GM19023 (cell line): ENCODE results near the gene DYNC1H1.

Experiments
- ATAC-seq: cut with Tn5 transposase; IDR thresholded peaks from one replicate; pipeline ENCODE4 v1.9.1; 2021; ENCODE audit warnings: mild to moderate bottlenecking, moderate library complexity; ENCODE audit not compliant: unreplicated experiment

DYNC1H1 gene

DNA sequence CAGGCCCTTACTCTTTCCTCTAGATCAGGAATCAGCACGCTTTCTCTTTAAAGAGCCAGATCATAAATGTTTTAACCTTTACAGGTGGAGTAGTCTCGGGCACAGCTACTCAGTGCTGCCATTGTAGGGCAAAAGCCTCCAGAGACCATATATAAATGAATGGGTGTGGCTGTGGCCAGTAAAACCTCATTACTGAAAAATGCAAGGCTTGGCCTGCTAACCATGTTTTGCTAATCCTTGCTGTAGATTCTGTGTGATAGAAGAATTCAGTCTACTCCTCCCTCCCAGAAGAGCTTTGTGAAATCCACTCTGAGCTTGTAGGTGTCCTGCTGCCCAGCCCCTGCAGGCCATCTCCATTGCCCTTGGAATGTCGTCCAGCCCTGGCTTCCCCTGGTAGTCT, 64.4 kb downstream of the DYNC1H1 start:
- no peak for ATAC-seq

GRCh38 chr14:102029956-102030355, 65.6 kb downstream of the DYNC1H1 start:
- no peak for ATAC-seq

DNA sequence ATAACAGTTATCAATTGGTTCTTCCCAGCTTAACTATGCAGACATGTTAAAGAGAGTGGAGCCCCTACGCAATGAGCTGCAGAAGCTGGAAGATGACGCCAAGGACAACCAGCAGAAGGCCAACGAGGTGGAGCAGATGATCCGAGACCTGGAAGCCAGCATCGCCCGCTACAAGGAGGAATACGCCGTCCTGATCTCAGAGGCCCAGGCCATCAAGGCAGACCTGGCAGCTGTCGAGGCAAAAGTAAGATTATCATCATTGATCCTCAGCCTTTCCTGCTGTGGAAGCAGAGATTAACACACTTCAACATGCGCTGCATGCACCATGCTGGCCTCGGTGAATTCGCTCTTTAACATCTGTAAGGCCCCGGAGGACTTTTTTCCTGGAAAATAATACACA, 68.9 kb downstream of the DYNC1H1 start:
- ATAC-seq = no peak

DNA sequence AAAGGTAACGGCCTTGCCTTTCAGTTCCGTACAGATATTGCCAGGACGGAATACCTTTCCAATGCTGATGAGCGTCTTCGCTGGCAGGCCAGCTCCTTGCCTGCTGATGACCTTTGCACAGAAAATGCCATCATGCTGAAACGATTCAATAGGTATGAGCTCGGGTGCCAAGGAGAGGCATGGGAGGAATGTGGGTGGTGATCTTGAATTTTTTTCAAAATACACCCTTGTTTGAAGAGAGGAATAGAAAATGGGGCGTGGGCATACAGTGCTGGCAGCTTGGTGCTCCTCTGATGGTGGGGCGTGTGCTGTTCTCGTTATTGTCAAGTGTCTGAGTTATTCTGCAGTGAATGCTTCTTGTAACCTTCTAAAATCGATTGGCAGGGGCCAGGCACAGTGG, 69.9 kb downstream of the DYNC1H1 start:
- no peak for ATAC-seq

GRCh38 chr14:102035914-102036313, 71.5 kb downstream of the DYNC1H1 start:
- no peak for ATAC-seq

DNA sequence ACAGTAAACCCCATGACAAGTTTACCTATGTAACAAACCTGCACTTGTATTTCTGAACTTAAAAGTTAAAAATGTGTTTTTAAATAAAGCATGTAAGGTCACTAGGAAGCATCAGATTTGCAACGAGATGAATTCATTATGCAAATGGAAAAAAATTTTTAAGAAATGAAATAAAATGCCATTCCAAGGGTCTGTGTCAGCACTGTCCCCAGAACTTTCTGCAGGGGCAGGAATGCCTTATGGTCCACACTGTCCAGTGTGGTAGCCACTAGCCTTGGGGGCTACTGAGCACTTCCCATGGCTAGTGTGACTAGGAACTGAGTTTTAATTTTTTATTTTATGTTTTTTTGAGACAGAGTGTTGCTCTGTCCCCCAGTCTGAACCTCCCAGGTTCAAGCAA, 73.3 kb downstream of the DYNC1H1 start:
- no peak for ATAC-seq

GRCh38 chr14:102039157-102039556, 74.8 kb downstream of the DYNC1H1 start:
- no peak for ATAC-seq

DNA sequence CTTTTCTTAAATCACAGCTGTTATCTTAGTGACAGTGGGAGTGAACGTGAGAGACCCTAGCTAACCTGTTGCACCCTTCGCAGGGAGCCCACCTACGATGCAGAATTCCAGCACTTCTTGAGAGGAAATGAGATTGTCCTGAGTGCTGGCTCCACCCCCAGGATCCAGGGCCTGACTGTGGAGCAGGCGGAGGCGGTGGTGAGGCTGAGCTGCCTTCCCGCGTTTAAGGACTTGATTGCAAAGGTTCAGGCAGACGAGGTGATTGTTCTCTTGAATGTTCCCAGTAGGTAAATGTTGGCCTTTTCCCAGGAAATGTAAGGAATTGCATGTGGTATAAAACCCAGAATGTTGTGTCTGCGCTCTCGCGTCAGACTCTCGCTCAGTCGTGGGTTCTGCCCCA, 75.8 kb downstream of the DYNC1H1 start:
- no peak for ATAC-seq

- no peak for ATAC-seq
Measured at GRCh38 chr14:102042699-102043098, 78.3 kb downstream of the DYNC1H1 start.

DNA sequence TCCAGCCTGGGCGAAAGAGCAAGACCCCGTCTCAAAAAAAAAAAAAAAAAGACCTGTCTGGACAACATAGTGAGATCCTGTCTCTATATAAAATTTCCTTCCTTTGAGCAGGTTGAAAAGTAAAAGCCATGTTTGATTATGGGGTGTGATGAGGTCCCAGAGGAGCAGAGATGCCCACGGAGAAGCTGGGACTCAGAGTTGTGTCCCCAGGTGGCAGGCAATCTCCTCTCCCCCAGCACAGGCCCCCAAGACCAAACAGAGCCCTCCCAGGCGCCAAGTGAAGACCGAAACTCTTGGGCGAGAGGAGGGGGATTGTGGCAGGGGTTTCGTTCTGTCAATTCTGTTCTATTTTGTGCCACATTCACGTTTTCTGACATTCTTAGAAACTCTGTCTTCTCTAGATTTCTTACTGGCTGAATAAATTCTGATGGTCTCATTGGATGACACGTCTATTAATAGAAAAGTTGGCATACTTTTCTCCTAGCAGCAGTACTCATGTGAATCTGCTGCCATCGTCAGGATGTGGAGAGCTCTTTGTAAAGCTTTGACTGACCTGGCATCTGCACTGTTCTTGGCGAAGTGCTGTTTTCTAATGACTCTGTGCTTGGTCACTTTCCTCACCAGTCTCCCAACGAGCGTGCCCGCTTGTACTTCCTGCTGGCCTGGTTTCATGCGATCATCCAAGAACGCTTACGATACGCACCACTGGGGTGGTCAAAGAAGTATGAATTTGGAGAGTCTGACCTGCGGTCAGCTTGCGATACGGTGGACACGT, 79.1 kb downstream of the DYNC1H1 start:
- ATAC-seq = no peak

DNA sequence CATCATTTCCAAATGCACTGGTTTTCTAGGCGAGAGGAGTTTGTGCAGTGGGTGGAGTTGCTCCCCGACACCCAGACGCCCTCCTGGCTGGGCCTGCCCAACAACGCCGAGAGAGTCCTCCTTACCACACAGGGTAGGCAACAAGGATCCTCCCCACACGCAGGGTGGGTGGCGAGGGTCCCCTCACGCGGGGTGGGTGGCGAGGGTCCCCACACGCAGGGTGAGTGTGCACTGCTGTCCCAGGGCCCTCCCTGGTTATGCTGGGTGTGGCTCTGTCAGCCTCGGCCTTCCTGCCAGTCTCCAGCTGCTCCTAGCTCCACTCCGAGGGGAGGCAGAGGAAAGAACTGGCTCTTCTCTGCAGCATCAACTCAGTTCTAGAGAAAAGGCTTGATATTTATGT, 80.2 kb downstream of the DYNC1H1 start:
- no peak for ATAC-seq

- ATAC-seq = no peak
Measured at GRCh38 chr14:102046337-102047278, 82.2 kb downstream of the DYNC1H1 start.

DNA sequence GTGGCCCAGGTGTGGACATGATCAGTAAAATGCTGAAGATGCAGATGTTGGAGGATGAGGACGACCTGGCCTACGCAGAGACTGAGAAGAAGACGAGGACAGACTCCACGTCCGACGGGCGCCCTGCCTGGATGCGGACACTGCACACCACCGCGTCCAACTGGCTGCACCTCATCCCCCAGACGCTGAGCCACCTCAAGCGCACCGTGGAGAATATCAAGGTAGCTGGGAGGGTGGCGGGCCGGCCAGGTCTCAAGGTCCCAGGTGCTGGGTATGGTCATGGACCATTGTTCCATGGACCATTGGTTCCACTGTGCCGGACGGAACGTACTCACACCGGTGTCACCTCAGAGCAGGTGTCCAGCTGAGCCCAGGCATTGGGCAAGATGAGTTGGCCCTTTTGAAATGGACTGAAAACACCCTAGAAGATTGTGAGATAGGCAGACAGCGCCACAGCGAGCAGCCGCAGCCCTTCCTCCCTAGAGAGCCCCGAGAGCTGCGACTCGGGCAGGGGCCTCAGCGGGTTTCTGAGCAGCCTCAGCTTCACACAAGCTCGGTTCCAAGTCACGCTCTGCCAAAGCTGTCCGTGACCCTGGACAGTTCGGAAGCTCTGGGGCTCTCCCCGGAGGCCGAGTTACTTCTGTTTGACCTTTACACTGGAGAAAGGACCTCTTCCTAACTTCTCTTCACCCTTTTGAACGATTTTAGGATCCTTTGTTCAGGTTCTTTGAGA, 83.6 kb downstream of the DYNC1H1 start:
- no peak for ATAC-seq

DNA sequence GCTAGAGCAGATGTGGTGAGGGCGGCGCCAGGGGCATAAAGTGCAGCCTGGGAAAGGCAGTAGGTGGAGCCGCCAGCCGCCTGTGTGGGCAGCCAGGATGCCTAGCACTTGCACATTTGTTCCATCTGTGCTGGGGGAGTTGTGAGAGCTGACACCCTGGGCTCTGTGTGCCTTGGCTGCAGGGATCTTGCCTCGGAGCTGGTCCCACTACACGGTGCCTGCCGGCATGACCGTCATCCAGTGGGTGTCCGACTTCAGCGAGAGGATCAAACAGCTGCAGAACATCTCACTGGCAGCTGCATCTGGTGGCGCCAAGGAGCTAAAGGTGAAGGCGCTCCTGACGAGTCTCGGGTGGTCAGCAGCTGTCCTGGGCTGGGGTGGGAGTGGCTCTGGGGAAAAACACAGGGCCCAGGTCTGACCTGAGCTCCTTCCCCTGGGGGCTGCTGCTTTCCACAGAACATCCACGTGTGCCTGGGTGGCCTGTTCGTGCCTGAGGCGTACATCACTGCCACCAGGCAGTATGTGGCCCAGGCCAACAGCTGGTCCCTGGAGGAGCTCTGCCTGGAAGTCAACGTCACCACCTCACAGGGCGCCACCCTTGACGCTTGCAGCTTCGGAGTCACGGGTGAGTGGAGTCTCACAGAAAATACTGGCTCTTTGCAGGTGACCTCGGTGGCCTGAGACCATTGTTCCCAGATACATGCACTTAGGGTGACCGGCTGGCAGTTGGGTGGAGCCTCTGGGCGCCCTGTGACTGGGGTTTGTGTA, 85.1 kb downstream of the DYNC1H1 start:
- ATAC-seq = no peak

- ATAC-seq = no peak
Measured at GRCh38 chr14:102050026-102050405, 85.6 kb downstream of the DYNC1H1 start.

GRCh38 chr14:102050625-102051024, 86.3 kb downstream of the DYNC1H1 start:
- ATAC-seq = no peak

DNA sequence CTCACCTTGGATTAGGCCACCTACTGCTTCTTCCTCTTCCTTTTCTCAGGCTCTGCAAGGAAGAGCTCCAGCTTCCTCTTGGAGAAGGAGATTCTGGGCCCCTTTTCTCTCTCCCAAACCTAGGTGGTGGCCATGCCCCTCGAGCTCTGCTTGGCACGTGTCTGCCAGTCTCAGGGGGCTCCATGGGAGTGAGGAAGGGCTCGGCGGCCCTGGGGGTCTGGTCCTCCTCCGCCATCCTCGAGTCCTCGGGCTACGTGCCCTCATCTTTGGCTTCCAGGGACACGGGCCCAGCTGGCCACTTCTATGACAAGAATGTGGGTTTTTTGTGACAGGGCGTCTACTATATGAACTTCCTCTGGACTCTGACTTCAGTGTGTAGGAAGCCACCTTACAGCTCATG, 88.1 kb downstream of the DYNC1H1 start:
- ATAC-seq = no peak

GRCh38 chr14:102055181-102055901, 91.0 kb downstream of the DYNC1H1 start:
- no peak for ATAC-seq

GRCh38 chr14:102056694-102057442, 92.5 kb downstream of the DYNC1H1 start:
- no peak for ATAC-seq
